Retinal pigment epithelial cell (primary cell): Measurements from ENCODE around the gene DOCK8.
A peak's percentile ranks its signal among the peaks of the same experiment; 100 is the strongest.

ENCODE experiments used
- DNase-seq: peaks from one replicate; pipeline ENCODE4 v3.0.0-alpha.2; 2010; ENCODE audit warnings: low read depth
- H3K4me3 ChIP-seq: 2 replicates; pipeline ENCODE4 v1.5.1; 2011; ENCODE audit warnings: mild to moderate bottlenecking, low read length, control low read depth, moderate library complexity
- TF ChIP-seq, protein P1 (sequence below): conservative IDR thresholded peaks from 2 replicates; pipeline ENCODE4 v1.5.1; 2011; ENCODE audit warnings: low read depth, low read length, control low read depth, inconsistent platforms

The DOCK8 gene

DNA sequence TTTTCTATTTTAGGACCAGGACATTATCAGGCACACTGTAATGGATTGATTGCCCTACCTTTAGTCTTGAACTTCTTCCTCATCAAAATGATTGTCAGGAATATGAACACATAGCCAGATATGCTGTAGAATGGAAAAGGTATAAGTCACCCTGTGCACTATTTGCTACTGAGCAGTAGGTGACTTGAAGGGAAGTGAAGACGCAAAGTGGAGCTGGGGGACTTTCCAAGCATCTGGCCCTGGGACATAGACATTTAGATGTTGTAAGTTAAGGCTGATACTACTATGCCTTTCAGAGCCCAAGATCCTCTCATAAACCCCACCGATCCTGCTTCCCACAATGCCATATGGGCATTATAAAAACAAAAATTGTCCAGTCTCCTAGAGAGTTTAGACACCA, 174.5 kb downstream of the DOCK8 start:
- TF ChIP-seq, protein P1, sequence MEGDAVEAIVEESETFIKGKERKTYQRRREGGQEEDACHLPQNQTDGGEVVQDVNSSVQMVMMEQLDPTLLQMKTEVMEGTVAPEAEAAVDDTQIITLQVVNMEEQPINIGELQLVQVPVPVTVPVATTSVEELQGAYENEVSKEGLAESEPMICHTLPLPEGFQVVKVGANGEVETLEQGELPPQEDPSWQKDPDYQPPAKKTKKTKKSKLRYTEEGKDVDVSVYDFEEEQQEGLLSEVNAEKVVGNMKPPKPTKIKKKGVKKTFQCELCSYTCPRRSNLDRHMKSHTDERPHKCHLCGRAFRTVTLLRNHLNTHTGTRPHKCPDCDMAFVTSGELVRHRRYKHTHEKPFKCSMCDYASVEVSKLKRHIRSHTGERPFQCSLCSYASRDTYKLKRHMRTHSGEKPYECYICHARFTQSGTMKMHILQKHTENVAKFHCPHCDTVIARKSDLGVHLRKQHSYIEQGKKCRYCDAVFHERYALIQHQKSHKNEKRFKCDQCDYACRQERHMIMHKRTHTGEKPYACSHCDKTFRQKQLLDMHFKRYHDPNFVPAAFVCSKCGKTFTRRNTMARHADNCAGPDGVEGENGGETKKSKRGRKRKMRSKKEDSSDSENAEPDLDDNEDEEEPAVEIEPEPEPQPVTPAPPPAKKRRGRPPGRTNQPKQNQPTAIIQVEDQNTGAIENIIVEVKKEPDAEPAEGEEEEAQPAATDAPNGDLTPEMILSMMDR, result no peak
- DNase-seq, result no peak
- H3K4me3 ChIP-seq, result no peak overlapping the region

DNA sequence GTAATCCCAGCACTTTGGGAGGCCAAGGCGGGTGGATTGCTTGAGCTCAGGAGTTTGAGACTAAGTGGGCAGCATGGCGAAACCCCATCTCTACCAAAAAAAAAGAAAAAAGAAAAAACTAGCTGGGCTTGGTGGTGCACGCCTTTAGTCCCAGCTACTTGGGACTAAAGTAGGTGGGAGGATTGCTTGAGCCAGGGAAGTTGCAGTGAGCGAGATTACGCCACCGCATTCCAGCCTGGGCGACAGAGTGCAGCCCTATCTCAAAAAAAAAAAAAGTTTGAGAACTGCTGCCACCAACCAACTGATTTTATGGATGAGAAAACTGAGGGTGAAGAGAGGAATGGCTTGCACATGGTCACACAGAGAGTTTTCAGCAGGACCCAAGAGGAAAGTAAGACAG, 175.1 kb downstream of the DOCK8 start:
- no peak overlapping the region for H3K4me3 ChIP-seq
- DNase-seq, result no peak
- TF ChIP-seq, protein P1, result no peak

DNA sequence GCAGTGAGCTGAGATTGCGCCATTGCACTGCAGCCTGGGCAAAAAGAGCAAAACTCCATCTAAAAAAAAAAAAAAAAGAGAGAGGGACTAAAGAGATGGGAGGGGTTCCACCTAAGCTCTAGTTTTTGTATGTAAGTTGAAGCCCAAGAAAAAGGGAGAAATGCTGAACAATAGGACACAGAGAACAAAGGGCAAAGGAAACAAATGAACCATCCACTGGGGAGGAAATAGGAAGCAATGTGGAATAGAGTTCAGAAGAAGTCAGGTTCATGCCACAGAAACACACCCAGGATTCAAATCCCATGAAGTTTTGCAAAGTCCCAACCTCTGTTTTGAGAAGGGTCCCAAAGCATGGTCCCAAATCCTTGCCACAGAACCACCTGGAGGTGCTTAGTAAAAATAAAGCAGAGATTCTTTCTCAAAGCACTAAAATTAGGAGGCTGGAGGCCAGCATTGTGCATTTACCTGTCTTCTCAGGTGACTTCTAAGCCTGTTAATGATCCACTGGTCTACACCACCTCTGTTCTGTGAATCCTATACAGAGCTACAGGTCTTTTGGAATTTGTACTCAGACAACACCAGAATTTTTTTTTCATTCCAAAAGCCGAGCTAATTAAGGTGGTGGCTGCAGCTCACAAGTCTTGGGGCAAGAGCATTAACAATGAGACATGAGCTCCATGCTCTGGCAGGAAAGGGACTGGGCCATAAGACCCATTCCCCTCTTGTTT, 177.6 kb downstream of the DOCK8 start:
- H3K4me3 ChIP-seq, result no peak overlapping the region
- DNase-seq, result no peak
- TF ChIP-seq, protein P1, result no peak

DNA sequence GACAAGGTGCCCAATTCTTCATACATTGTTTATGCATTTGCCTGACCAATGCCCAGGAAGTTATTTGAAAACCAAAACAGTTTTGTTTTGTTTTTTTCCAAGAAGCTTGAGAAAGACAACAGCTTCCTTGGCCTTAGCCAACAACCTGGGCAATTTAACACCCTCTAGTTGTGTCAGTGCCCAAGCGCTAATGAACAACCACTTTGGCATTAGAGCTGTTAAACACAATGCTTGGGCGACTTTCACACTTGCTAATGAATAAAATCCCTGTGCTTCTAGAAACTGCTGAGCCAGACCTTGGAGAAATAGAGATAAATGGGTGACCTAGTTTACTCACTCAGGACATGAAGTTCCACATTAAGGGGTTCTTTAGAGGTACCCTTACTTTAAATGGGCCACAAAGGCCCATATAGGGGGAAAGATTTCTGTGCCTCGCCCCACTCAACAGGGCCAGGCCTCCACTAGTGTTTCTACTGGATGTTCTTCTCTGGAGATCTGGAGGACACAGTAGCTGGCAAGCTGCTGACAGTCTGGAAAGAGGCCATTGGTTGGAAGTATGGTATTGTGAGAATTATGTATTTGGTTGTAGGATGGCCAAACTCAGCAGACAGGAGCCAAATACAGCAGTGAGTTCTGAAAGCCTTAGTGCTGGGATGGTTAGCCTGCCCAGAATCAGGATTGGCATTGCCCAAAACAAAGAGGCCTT, 179.8 kb downstream of the DOCK8 start:
- H3K4me3 ChIP-seq, result no peak overlapping the region
- DNase-seq, result no peak
- TF ChIP-seq, protein P1, result no peak

DNA sequence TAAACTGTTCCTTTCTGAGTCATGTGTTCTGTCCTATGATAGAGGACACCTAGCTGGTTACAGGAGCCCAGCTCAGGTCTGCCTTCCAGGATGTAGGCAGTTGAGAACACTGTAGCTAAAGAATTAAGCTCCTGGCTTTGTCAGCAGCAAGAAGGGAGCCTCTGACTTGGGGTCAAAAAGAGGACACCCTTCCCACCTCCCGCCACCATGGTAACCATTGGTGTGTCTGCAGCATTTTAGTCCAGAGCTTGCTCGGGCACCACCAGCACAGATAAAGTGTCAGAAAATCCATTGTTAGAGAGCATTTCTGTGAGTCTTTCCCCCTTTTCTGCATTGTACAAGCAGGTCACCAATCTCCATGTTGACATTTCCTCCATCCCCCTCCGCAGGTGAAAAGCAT, 181.7 kb downstream of the DOCK8 start:
- peak; percentile 72 for DNase-seq
- TF ChIP-seq, protein P1, result no peak
- H3K4me3 ChIP-seq, result no peak overlapping the region

DNA sequence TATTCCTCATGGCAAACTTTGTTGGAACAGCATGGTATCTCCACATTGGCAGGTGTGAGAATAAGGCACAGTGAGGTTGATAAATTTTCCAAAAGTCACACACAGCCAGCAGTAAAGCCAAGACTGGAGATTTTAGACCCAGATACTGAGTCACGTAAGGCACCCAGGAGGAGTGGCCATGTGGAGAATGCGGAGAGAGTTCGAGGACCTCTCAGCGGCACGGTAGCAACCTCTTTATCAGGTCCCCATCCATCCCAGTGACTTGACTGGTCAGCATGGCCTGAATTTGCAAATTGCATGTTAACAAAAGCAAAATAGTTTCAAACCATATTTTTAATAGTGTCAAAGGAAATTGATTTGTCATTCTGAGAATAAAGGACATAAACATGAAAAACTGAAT, 183.4 kb downstream of the DOCK8 start:
- no peak overlapping the region for H3K4me3 ChIP-seq
- DNase-seq, result no peak
- TF ChIP-seq, protein P1, result no peak

DNA sequence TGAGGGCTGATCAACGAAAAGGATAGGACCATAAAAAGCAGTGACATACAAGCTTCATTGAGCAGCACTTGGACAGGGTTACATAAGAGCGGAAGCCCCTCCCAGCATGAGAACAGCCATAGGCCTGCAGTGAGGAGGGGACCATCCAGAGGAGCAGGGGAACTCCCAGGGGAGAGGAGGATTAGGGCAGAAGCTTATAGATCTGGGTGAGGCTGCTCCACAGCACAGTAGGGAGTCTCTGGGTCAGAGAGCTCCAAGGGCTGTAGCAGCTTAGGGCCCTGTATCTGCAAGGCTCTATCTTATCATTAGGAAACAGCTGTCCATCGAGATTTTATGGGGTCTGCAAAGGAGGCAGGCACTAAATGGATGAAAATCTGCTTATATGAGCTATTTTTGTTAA, 186.6 kb downstream of the DOCK8 start:
- TF ChIP-seq, protein P1, result no peak
- H3K4me3 ChIP-seq, result no peak overlapping the region
- no peak for DNase-seq
